GM12878 (cell line): ENCODE data around the gene FRMD8. TPM values are rescaled to one million over a fixed set of nuclear protein-coding genes. Genes with fewer than 3 reads are reported as not detected.

Experiments used
- ATAC-seq: fragments of 200-7000 bp; cut with Tn5 transposase; 3 replicates; pipeline ENCODE4 v1.9.1; 2020; ENCODE audit warnings: mild to moderate bottlenecking, moderate library complexity
- BruUV-seq: library from RNA; stranded (reverse); fragments of 400-500 nt; replicated peaks from 2 replicates; lab custom pipeline; 2021; lab: Mats Ljungman, UMichigan
- CTCF ChIA-PET: fragments of 300-600 bp; sonication (Branson Sonifier 250); formaldehyde crosslinking; extraction: SDS; loops from one replicate; lab custom pipeline; 2021; ENCODE audit warnings: inconsistent platforms; lab: Yijun Ruan, JAX
- POLR2A ChIA-PET: fragments of 350-600 bp; formaldehyde crosslinking; extraction: SDS; loops from one replicate; lab custom pipeline; 2021; ENCODE audit warnings: inconsistent platforms; lab: Charles Lee
- RAD21 ChIA-PET: fragments of 300-600 bp; sonication (Branson Sonifier 250); formaldehyde crosslinking; loops from one replicate; lab custom pipeline; 2023; ENCODE audit warnings: antibody characterized with exemption; ENCODE audit not compliant: unreplicated experiment; lab: Charles Lee
- SMC1A ChIA-PET: fragments of 300-600 bp; sonication (Branson Sonifier 250); formaldehyde crosslinking; loops from one replicate; lab custom pipeline; 2023; ENCODE audit not compliant: unreplicated experiment, uncharacterized antibody; lab: Charles Lee
- DNase-seq: peaks from one replicate; pipeline ENCODE4 v3.0.0-alpha.2; 2011; ENCODE audit warnings: low read depth, low spot score
- FAIRE-seq: peaks from 3 replicates; lab custom pipeline; 2011; peaks lifted over from hg19 to GRCh38; lab: Jason Lieb, UNC
- H2AFZ ChIP-seq: 2 replicates; pipeline ENCODE4 v1.6.0; 2011; ENCODE audit warnings: low read depth, low read length, control low read depth; ENCODE audit not compliant: control insufficient read depth
- H3K27ac ChIP-seq: 2 replicates; pipeline ENCODE4 v1.5.1; 2011; ENCODE audit warnings: control low read depth; ENCODE audit not compliant: control insufficient read depth, insufficient read depth
- H3K27me3 ChIP-seq, 2 experiments: replicated peaks in 1 of 2; 2 replicates each; pipeline versions ENCODE4 v1.6.0 to v1.6.1; 2011; ENCODE audit warnings: low read length in 1 of 2; ENCODE audit not compliant: control insufficient read depth in 2 of 2, insufficient read depth in 2 of 2
- H3K36me3 ChIP-seq, 2 experiments: 2 replicates each; pipeline ENCODE4 v1.5.1; 2011; ENCODE audit warnings: low read length in 1 of 2; ENCODE audit not compliant: control insufficient read depth in 2 of 2, insufficient read depth in 2 of 2
- H3K4me1 ChIP-seq: 2 replicates; pipeline ENCODE4 v1.6.1; 2011; ENCODE audit warnings: mild to moderate bottlenecking, low read length, moderate library complexity, mixed read lengths; ENCODE audit not compliant: control insufficient read depth, insufficient read depth
- H3K4me2 ChIP-seq: 2 replicates; pipeline ENCODE4 v1.6.0; 2011; ENCODE audit warnings: control low read depth; ENCODE audit not compliant: control insufficient read depth, insufficient read depth
- H3K4me3 ChIP-seq: fragments of 200-600 bp; sonication (generic); 2 replicates; pipeline ENCODE4 v1.5.1; 2016
- H3K79me2 ChIP-seq: 2 replicates; pipeline ENCODE4 v1.6.0; 2011; ENCODE audit warnings: low read length; ENCODE audit not compliant: control insufficient read depth, insufficient read depth
- H3K9ac ChIP-seq: 2 replicates; pipeline ENCODE4 v1.8.0; 2011; ENCODE audit warnings: low read length, control low read depth, mixed read lengths; ENCODE audit not compliant: control insufficient read depth, insufficient read depth
- H3K9me3 ChIP-seq: replicated peaks from 3 replicates; pipeline ENCODE4 v1.5.1; 2011; ENCODE audit warnings: mild to moderate bottlenecking, low read length; ENCODE audit not compliant: control insufficient read depth, insufficient read depth
- H4K20me1 ChIP-seq: 2 replicates; pipeline ENCODE4 v1.6.0; 2011; ENCODE audit not compliant: control insufficient read depth, insufficient read depth
- BCL11A ChIP-seq: IDR thresholded peaks from 2 replicates; pipeline ENCODE4 v1.6.1; 2011; ENCODE audit warnings: low read depth, low read length
- BMI1 ChIP-seq: fragments of 450-650 bp; IDR thresholded peaks from 2 replicates; pipeline ENCODE4 v1.6.1; 2016; ENCODE audit warnings: mild to moderate bottlenecking, moderate library complexity, borderline replicate concordance
- GATAD2B ChIP-seq: fragments of 450-650 bp; conservative IDR thresholded peaks from 2 replicates; pipeline ENCODE4 v1.6.1; 2017; ENCODE audit warnings: low read depth, mild to moderate bottlenecking, moderate library complexity
- SMAD1 ChIP-seq: fragments of 450-650 bp; IDR thresholded peaks from 2 replicates; pipeline ENCODE4 v1.6.1; 2018; ENCODE audit warnings: mild to moderate bottlenecking, low read depth; ENCODE audit not compliant: partially characterized antibody
- SMAD5 ChIP-seq: IDR thresholded peaks from 2 replicates; pipeline ENCODE4 v1.6.1; 2016; ENCODE audit warnings: antibody characterized with exemption, low read depth
- TARDBP ChIP-seq: IDR thresholded peaks from 2 replicates; pipeline ENCODE4 v1.6.1; 2016; ENCODE audit warnings: borderline replicate concordance
- USF1 ChIP-seq: IDR thresholded peaks from 2 replicates; pipeline ENCODE4 v1.6.1; 2011; ENCODE audit warnings: borderline replicate concordance, low read depth, mild to moderate bottlenecking, moderate library complexity, mixed read lengths, low read length; ENCODE audit not compliant: insufficient read depth; ENCODE audit errors: extremely low read length
- USF2 ChIP-seq: IDR thresholded peaks from 2 replicates; pipeline ENCODE4 v1.6.1; 2011; ENCODE audit warnings: low read depth, low read length, improper control_type of control experiment, borderline replicate concordance
- YY1 ChIP-seq: IDR thresholded peaks from 2 replicates; pipeline ENCODE4 v1.6.1; 2011; ENCODE audit warnings: low read depth, mild to moderate bottlenecking, low read length
- WGBS: methylation state at CpG from one replicate; pipeline ENCODE4 v1.1.6; 2016; ENCODE audit warnings: low lambda C conversion rate; ENCODE audit not compliant: insufficient replicate concordance, insufficient coverage; ENCODE audit errors: missing lambda C conversion rate; 5-methylcytosine and 5-hydroxymethylcytosine counted together
- in situ Hi-C: fragments of 300-500 bp; cut with MboI; formaldehyde crosslinking; loops from 9 replicates; pipeline ENCODE4 v1.14.3; 2018; ENCODE audit warnings: mixed read lengths
- intact Hi-C: fragments of 100-400 bp; cut with micrococcal nuclease; formaldehyde crosslinking; loops from one replicate; pipeline ENCODE4 v1.14.2; 2022; ENCODE audit not compliant: unreplicated experiment
- polyA plus RNA-seq, 11 experiments: library from polyadenylated mRNA; depleted of rRNA in 4 of 11; unstranded in 6 of 11; stranded (reverse) in 5 of 11; fragments of >200 nt; fragmentation: Nextera tagmentation in 4 of 11; fragmentation: Illumina TruSeq in 1 of 11; extraction: Ambion mirVana in 4 of 11; extraction: Trizol in 1 of 11; gene quantifications; 1 replicate in 1 of 11; 2 replicates in 10 of 11; pipeline versions ENCODE4 v1.2.1 to v1.2.3, GENCODE V29; 2011 to 2016; ENCODE audit warnings: inconsistent platforms in 2 of 11, missing spikeins in 2 of 11, low read depth in 1 of 11
- total RNA-seq, 4 experiments: library from RNA; depleted of rRNA in 3 of 4; stranded (reverse); fragments of >200 nt in 3 of 4; fragmentation: Illumina TruSeq in 1 of 4; extraction: Trizol in 1 of 4; gene quantifications; 2 replicates each; pipeline versions ENCODE4 v1.2.1 to v1.2.3, GENCODE V29; 2013 to 2021

FRMD8 gene
- total and polyA plus RNA-seq, 10 of the 15 experiments (the other 5 are each of a cell fraction or from before 2014, with no cell fraction given), result 8.3 to 69.4 (median 28.0) TPM

GRCh38 chr11:65394125-65394536 lies 7.7 kb downstream of the FRMD8 start:
- no peak overlapping the region for H3K9ac ChIP-seq
- ChIA-PET POLR2A (no interaction called here), CTCF (no interaction called here), RAD21 (no interaction called here), SMC1A (interaction anchor here (0.7 kb wide), 1 partner anchor 22 kb away, joined by 3 read pairs; no protein-coding TSS in a partner anchor)
- in situ Hi-C loops (no loop called here), intact Hi-C loops (no loop called here)
- H3K9me3 ChIP-seq, result no peaks in the 10 kb centered on the region
- peaks cover 17% of the 10 kb centered on the region for H3K4me1 ChIP-seq
- peaks cover 8 to 30% of the 10 kb centered on the region in 2 experiments for H3K36me3 ChIP-seq
- TF ChIP-seq SMAD1, result no peak
- no peak for TF ChIP-seq BCL11A
- no peak for TF ChIP-seq YY1
- no peak for TF ChIP-seq TARDBP
- no peak for TF ChIP-seq SMAD5
- no peak for TF ChIP-seq USF1
- TF ChIP-seq GATAD2B, result no peak
- no peak for TF ChIP-seq BMI1
- TF ChIP-seq USF2, result no peak
- ATAC-seq (no peak), DNase-seq (no peak), FAIRE-seq (no peak)
- H3K4me2 ChIP-seq, result no peak overlapping the region
- WGBS, result 95% methylated on average over 20 of the region's 20 CpGs
- no peak overlapping the region for H2AFZ ChIP-seq
- BruUV-seq, result no TSS peak
- peaks cover 22% of the 10 kb centered on the region for H3K79me2 ChIP-seq
- no peak overlapping the region for H3K27ac ChIP-seq
- H3K4me3 ChIP-seq, result no peak overlapping the region
- H4K20me1 ChIP-seq, result no peaks in the 10 kb centered on the region
- no peaks in the 10 kb centered on the region for H3K27me3 ChIP-seq
